HG03039 (cell line): Measurements from ENCODE around the gene ELFN2.
"Not testable (repeated sequence)": the region's sequence is repeated elsewhere in the genome, so short reads cannot be mapped to it uniquely, and the experiment has no call there.

Experiments
- ATAC-seq: cut with Tn5 transposase; IDR thresholded peaks from one replicate; pipeline ENCODE4 v1.9.1; 2021; ENCODE audit warnings: mild to moderate bottlenecking, moderate library complexity; ENCODE audit not compliant: unreplicated experiment

ELFN2 gene

DNA sequence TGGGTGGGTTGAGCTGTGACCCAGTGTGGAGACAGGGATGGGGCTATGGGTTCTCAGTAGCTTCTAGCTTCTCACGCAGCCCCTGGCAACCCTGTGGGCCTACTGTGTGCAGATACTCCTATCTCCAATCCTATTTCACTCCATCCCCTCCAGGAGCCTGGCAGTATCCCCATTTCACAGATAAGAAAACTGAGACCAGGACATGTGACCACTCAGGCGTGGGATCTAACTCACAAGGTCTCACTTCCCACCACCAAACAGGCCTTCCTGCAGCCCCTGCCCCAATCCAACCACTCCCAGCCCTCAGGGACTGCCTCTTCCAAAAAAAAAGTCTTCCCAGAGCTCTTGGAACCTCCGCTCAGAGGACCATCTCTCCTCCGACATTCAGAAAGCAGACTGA lies 15.6 kb downstream of the ELFN2 start:
- ATAC-seq, result no peak

DNA sequence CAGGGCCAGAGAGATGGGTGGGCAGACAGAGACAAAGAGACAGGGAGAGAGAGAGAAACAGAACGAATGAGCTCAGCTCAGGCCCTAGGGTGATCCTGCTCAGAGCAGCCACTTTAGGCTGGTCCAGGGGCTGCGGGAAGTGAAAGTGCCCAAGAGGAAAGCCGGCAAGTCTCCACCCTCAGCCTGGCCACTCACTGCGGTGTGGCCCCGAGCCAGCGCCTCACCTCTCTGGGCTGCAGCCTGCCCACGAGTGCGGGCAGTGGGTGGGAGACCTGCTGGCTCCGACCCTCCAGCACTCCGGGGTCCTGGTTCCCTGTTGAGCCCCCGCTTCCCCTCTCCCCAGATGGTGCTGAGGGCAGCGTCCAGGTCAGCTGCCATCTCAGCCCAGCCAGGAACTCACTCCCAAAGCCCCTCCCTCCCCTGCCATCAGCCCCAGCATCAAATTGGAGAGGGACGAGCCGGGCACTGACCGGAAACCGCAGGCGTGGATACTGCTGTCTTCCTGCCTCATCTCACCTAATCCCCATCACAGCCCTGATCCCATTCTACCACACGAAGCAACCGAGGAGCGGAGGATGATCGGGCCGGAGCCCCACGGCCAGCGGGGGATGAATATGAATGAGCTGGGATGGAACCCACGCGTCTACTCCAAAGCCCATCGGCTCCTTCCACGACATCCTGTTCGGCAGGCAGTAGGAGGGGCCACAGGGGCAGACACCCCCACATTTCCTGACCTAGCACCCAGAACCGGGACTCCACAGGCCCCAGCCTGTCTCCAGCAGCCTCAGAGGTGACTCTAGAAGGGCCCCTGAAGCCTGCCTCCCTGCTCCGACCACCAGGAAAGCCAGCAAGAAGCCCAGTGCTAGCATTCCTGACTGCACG lies 16.9 kb downstream of the ELFN2 start:
- ATAC-seq, result no peak

- ATAC-seq, result no peak
Measured at GRCh38 chr22:37409459-37410050, 17.7 kb downstream of the ELFN2 start.

DNA sequence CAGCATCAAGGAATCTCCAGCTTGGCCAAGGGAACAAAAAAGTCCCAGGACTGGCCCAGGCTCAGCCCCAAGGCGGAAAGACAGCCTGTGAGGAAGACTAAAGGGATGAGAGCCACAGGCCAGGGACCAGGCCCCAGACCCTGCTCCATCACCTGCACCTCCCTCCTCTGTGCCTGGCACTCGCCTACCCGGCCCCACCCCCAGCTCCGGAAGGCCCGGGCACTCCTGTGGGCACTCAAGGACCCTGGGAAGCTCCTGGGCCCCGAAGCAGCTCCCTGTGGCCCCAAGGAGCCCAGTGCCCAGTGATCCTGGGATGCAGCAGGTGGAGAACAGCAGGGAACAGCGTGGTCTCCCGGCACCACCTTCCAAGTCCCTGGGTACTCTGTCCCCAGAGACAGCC lies 18.2 kb downstream of the ELFN2 start:
- no peak for ATAC-seq

DNA sequence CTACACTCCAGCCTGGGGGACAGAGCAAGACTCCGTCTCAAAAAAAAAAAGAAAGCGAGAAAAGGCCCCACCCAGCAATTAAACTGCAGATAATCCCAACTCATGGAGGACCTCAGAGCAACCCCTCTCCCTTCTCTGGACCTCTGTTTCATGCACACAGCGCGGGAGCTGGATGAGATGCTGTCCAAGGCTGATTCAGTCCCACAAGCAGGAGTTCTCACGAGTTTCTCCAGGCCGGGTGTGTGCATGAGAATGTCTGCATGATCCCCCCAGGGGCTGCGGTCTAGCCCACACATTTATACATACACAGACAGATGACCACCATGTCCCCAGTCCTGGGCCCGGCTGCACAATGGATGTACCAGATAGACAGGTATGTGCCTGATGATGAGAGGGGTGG lies 19.4 kb downstream of the ELFN2 start:
- no peak for ATAC-seq

DNA sequence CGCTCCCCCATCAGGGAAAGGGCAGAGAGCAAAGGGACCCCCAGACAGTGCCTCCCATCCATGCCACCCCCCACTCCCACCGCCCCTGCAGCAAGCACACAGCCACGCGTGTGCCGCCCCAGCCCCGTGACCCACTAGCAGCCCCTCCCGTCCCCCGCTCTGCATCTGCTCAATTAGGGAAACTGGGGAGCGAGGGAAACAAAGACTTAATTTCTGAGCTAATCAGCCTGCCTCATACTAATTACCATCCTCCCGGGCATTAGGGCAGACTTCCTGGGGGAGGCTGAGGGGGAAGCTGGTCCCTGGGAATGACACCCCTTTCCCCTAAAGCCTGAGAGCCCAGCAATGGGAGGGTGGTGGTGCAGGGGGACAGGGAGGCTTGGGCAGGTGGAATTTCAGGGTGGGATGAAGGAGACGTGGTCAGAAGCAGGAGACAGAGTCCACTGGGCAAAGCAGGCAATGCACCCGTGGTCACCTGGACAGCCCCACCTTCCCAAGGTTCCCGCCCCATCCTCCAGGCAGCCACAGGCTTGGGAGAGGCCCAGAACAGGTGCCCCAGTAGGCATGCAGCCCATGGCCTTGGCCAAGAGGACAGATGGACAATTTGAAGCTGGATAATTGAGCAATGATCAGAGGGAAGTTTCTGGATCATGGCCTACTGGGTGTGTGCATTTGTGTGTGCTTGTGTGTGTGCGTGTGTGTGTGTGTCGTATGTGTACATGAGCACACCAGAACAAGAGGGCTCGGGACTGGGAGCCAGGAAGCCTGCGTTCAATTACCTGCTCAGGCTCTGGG lies 20.6 kb downstream of the ELFN2 start:
- no peak for ATAC-seq

DNA sequence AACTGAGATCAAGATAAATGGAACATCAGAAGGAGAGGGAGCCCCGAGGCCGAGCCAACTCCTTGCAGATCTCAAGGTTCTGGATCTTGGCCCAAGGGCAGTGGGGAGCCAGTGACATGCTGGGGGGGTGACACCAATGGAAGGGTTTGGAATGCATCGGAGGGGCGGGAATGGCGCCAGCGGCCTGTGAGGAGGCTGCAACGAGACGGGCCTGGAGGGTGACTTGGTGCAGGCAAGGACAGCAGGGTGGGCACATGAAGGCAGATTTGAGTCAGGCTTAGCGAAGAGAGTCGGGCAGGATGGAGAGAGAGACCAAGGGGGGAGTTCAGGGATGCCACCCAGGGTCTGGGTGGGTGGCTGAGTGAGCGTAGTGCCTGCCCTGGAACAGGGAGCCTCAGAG lies 23.2 kb downstream of the ELFN2 start:
- ATAC-seq, result no peak

- ATAC-seq, result no peak
Measured at GRCh38 chr22:37403267-37403960, 23.9 kb downstream of the ELFN2 start.

GRCh38 chr22:37402184-37402506 lies 25.1 kb downstream of the ELFN2 start:
- no peak for ATAC-seq

GRCh38 chr22:37401401-37402183 lies 25.7 kb downstream of the ELFN2 start:
- ATAC-seq, result no peak

DNA sequence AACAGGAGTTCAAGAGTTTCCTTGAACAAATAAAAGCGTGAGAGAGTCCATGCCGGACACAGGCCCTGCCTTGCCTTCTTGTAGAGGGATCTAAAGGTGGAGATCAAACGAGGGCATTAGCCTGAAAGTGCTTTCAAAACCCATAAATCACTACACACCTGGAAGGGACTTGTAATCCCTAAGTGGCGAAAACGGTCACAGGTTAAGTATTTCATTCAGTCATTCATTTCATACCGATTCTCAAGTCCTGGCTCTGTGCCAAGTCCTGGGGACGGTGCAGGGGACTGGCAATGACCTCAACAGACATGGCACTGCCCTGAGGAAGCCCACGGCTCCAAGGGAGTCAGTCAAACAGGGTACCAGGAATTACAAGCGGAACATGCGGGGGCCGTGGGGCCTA lies 26.6 kb downstream of the ELFN2 start:
- ATAC-seq, result no peak

DNA sequence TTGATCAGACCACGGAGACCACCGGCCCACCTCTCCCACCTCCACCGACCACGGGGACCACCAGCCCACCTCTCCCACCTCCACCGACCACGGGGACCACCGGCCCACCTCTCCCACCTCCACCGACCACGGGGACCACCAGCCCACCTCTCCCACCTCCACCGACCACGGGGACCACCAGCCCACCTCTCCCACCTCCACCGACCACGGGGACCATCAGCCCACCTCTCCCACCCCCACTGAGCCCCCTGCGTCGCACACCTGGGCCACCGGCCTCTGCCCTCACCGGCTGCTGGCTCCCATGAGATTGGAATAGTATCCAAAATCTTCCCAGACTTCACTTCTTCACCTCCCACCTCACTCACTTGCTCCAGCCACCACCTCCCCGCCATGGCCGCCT lies 27.8 kb downstream of the ELFN2 start:
- ATAC-seq, result not testable (repeated sequence)

DNA sequence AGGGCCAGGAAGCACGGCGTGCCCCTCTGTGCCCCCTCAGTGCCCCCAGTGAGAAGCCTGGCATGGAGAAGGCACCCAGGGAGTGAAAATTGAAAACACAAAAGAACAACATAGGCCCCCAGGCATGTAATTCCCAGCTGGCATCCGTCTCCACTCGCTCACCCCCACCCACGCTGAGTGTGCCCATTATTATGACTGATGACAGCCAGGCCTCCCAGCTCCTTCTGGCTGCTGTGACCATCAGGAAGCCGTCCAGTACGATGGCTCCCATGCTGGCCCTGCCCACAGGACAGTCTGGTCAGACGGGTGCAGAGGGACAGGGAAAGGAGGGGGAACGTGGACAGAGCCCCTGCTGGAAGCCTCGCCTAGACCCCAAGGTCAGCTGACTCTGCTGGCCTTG lies 30.1 kb downstream of the ELFN2 start:
- ATAC-seq, result no peak

- no peak for ATAC-seq
Measured at GRCh38 chr22:37396488-37397084, 30.7 kb downstream of the ELFN2 start.

DNA sequence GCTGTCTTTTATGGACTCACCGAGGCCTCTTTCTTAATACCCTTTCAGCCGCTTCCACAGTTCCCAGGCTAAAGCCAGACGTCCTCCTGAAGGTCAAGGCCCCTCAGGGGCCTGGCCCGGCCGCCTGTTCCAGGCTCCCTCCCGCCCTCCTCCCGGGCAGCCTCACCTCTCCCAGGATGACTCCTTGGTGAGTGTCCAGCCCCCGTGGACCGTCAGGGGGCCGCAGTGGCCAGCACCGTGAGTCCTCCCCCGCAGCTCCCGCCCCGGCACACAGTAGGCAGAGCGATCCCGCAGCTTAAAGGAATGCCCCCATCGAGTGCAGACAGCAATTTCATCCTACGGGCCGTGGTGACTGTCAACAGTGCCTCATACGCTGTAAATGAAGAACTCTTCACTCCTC lies 32.9 kb downstream of the ELFN2 start:
- no peak for ATAC-seq

DNA sequence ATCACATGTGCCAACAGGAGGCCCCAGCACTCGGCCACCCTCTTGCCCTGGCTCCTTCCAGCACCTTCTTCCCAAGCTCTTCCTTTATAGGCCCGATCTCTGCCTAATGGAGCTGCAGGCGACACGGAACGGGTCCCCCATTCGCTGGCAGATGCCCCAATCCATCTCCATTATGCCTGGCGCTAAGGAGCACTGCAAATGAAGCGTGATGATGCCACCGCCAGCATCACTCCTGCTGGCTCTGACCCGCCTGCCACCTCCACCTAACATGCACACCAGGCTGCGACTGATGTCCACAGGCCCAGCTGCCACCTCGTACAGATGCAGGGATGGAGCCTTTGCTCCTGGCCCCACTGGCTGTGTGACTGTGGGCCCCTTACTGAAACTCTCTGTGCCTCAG lies 33.5 kb downstream of the ELFN2 start:
- no peak for ATAC-seq

- ATAC-seq, result no peak
Measured at GRCh38 chr22:37392721-37393328, 34.5 kb downstream of the ELFN2 start.

DNA sequence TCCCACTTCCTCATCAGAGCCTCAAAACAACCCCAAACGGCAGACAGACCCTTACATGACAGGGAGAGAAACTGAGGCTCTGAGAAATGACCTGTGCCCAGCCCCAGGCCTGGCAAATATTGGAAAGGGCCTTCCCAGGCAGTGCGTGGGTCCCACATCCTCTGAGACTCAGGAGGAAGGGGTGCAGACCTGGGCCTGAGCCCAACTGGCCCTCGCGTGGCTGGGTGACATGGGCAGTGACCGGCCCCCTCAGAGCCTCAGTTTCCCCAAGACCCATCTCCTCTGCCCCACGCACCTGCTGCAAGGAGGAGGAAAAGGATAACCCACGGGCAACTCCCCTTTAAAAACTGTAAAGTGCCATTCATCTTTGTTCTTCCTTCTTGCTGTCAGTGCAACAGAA lies 35.6 kb downstream of the ELFN2 start:
- no peak for ATAC-seq

DNA sequence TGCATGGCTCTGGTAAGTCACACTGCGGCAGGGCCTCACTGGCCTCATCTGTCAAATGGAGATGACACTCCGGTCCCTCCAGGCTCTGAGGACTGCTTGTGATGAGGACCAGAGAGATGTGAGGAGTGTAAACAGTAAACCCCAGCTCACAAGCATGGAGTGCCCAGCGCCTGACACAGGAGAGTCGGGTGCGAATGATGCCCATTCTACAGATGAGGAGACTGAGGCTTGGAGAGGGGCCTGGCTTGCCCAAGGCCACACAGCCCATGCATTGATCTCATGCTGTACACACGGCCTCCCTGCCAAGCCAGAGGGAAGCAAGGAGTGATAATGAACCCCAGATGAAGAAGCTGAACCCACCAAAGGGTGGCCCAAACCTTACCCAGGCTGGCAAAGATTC lies 37.2 kb downstream of the ELFN2 start:
- ATAC-seq, result no peak

DNA sequence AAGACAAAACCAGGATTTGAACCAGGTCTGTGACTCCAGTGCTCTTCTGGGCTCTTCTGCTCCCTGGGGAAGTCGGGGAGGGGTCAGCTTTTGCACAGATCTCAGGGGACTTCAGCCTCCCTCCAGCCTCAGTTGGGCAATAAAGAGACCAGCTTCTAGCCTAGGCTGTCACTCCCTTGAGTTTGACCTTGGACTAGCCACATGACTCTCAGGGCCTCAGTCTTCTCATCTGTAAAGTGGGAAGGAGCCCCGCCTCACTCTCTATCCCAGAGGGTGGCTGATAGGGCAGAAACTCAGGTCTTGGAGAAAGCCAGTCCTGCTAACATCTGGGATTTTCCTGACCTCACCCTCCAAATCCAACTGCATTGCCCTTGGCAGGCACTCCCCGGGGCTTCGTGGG lies 38.7 kb downstream of the ELFN2 start:
- ATAC-seq, result no peak
